Sigmoid colon (tissue), 4 donors: ENCODE results near the gene AP1S3.

Source experiments
- CTCF ChIP-seq, 4 experiments: fragments of 450-650 bp in 3 of 4; fragments of 200-600 bp in 1 of 4; IDR thresholded peaks; one replicate each; pipeline ENCODE4 v1.5.1; 2016 to 2019; ENCODE audit warnings: antibody characterized with exemption in 4 of 4, mild to moderate bottlenecking in 3 of 4, moderate library complexity in 2 of 4
- EP300 ChIP-seq, 4 donors: sonication (generic); formaldehyde crosslinking; IDR thresholded peaks; one replicate each; pipeline ENCODE4 v1.6.1; 2017; ENCODE audit warnings: antibody characterized with exemption in 4 of 4
- POLR2A ChIP-seq, 2 donors: fragments of 450-650 bp; IDR thresholded peaks; one replicate each; pipeline ENCODE4 v1.6.1; 2016; ENCODE audit warnings: antibody characterized with exemption in 2 of 2, mild to moderate bottlenecking in 2 of 2, moderate library complexity in 2 of 2
- POLR2AphosphoS5 ChIP-seq, 4 donors: sonication (generic); formaldehyde crosslinking; IDR thresholded peaks; one replicate each; pipeline ENCODE4 v1.6.1; 2017; ENCODE audit warnings: antibody characterized with exemption in 4 of 4

GRCh38 chr2:223737207-223737606, 100.2 kb downstream of the AP1S3 start:
- TF ChIP-seq POLR2A (IDR thresholded peaks at IDR 0.05): no peak
- no peak for TF ChIP-seq CTCF (IDR thresholded peaks at IDR 0.05)
- no peak for TF ChIP-seq POLR2AphosphoS5 (IDR thresholded peaks at IDR 0.05)
- no peak for TF ChIP-seq EP300 (IDR thresholded peaks at IDR 0.05)
